Keratinocyte (primary cell): Measurements from ENCODE around the gene CBL. TPM values are rescaled to one million over a fixed set of nuclear protein-coding genes. Genes with fewer than 3 reads are reported as not detected.

ENCODE experiments used
- DNase-seq: peaks from one replicate; pipeline ENCODE4 v3.0.0-alpha.2; 2011; ENCODE audit warnings: low read depth, missing footprints, low spot score
- FAIRE-seq: peaks from 2 replicates; lab custom pipeline; 2011; peaks lifted over from hg19 to GRCh38; lab: Jason Lieb, UNC
- H2AFZ ChIP-seq: 2 replicates; pipeline ENCODE4 v1.6.0; 2012; ENCODE audit warnings: low read length, control low read depth, inconsistent platforms; ENCODE audit not compliant: control insufficient read depth
- H3K27ac ChIP-seq: 2 replicates; pipeline ENCODE4 v1.5.1; 2011; ENCODE audit warnings: low read length; ENCODE audit not compliant: control insufficient read depth, insufficient read depth
- H3K27me3 ChIP-seq: 3 replicates; pipeline ENCODE4 v1.6.0; 2011; ENCODE audit warnings: low read length; ENCODE audit not compliant: control insufficient read depth, insufficient read depth; ENCODE audit errors: extremely low read depth
- H3K36me3 ChIP-seq, 2 experiments: 2 replicates in 1 of 2; 3 replicates in 1 of 2; pipeline ENCODE4 v1.5.1; 2011; ENCODE audit warnings: low read length in 2 of 2, mild to moderate bottlenecking in 1 of 2; ENCODE audit not compliant: control insufficient read depth in 2 of 2, insufficient read depth in 2 of 2; ENCODE audit errors: extremely low read depth in 1 of 2
- H3K4me1 ChIP-seq: 3 replicates; pipeline ENCODE4 v1.5.1; 2011; ENCODE audit warnings: low read length; ENCODE audit not compliant: control insufficient read depth, insufficient read depth; ENCODE audit errors: extremely low read depth
- H3K4me2 ChIP-seq: 3 replicates; pipeline ENCODE4 v1.6.0; 2011; ENCODE audit warnings: low read depth, low read length; ENCODE audit not compliant: control insufficient read depth, insufficient read depth; ENCODE audit errors: extremely low read depth
- H3K4me3 ChIP-seq, 3 experiments: fragments of 200-600 bp in 1 of 3; sonication (generic) in 1 of 3; 2 replicates in 2 of 3; 3 replicates in 1 of 3; pipeline ENCODE4 v1.5.1; 2011 to 2016; ENCODE audit warnings: low read length in 3 of 3, mild to moderate bottlenecking in 3 of 3, control low read depth in 2 of 3, inconsistent platforms in 1 of 3, low read depth in 1 of 3, mixed read lengths in 1 of 3, mixed run types in 1 of 3, moderate library complexity in 1 of 3; ENCODE audit not compliant: control insufficient read depth in 2 of 3, insufficient read depth in 2 of 3; ENCODE audit errors: extremely low read depth in 1 of 3
- H3K79me2 ChIP-seq: 2 replicates; pipeline ENCODE4 v1.6.0; 2012; ENCODE audit warnings: low read length; ENCODE audit not compliant: control insufficient read depth, insufficient read depth
- H3K9ac ChIP-seq: 3 replicates; pipeline ENCODE4 v1.6.0; 2011; ENCODE audit warnings: low read length; ENCODE audit not compliant: control insufficient read depth, insufficient read depth; ENCODE audit errors: extremely low read depth
- H3K9me1 ChIP-seq: 3 replicates; pipeline ENCODE4 v1.6.0; 2011; ENCODE audit warnings: low read length; ENCODE audit not compliant: control insufficient read depth, insufficient read depth; ENCODE audit errors: extremely low read depth
- H3K9me3 ChIP-seq: 2 replicates; pipeline ENCODE4 v1.5.1; 2012; ENCODE audit warnings: low read depth, low read length; ENCODE audit not compliant: control insufficient read depth
- H4K20me1 ChIP-seq: 3 replicates; pipeline ENCODE4 v1.6.0; 2011; ENCODE audit warnings: low read length; ENCODE audit not compliant: control insufficient read depth, insufficient read depth; ENCODE audit errors: extremely low read depth
- EZH2 ChIP-seq: IDR thresholded peaks from one replicate; pipeline ENCODE4 v1.6.1; 2012; ENCODE audit warnings: inconsistent platforms, mild to moderate bottlenecking, low read length, moderate library complexity
- dilution Hi-C: fragments of 300-500 bp; cut with MboI; formaldehyde crosslinking; loops from one replicate; pipeline ENCODE4 v1.7.0; 2020; ENCODE audit warnings: low sequenced_read_pairs; ENCODE audit not compliant: extremely low pct_ligation_motif_present
- polyA plus RNA-seq, 5 experiments: library from polyadenylated mRNA; depleted of rRNA in 3 of 5; stranded (reverse) in 3 of 5; stranded (forward) in 1 of 5; unstranded in 1 of 5; fragments of >200 nt; gene quantifications; 1 replicate in 1 of 5; 2 replicates in 3 of 5; 3 replicates in 1 of 5; pipeline versions ENCODE4 v1.2.1 to v1.2.3, GENCODE V29; 2011 to 2012; ENCODE audit warnings: missing spikeins in 2 of 5, low read depth in 1 of 5, low replicate concordance in 1 of 5
- TF ChIP-seq, protein P1 (sequence below), 3 experiments: IDR thresholded peaks in 1 of 3; conservative IDR thresholded peaks in 1 of 3; optimal IDR thresholded peaks in 1 of 3; 2 replicates in 2 of 3; 3 replicates in 1 of 3; pipeline versions ENCODE3 to v1.5.1; 2011; ENCODE audit warnings: low read length in 3 of 3, mild to moderate bottlenecking in 3 of 3, moderate library complexity in 2 of 3, control low read depth in 1 of 3, inconsistent platforms in 1 of 3; ENCODE audit not compliant: insufficient read depth in 2 of 3; ENCODE audit errors: extremely low read depth in 1 of 3

Gene CBL
- polyA plus RNA-seq, 1 donor (not counting 4 experiments of a cell fraction or from before 2014, with no cell fraction given), result 14.1 TPM

DNA sequence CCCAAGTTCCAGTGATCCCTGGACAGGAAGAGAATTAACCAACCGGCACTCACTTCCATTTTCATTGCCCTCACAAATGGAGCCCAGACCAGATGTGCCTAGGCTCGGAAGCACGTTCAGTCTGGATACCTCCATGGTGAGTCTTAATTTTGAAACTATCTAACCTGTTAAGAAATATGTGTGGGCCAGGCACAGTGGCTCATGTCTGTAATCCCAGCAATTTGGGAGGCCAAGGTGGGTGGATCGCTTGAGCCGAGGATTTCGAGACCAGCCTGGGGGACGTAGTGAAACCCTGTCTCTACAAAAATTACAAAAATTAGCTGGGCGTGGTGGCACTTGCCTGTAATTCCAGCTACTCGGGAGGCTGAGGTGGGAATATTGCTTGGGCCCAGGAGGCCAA, 79.3 kb downstream of the CBL start:
- no peak overlapping the region for H3K4me2 ChIP-seq
- no peak overlapping the region for H3K4me3 ChIP-seq
- H3K79me2 ChIP-seq, result no peaks in the 10 kb centered on the region
- no peak overlapping the region for H3K9ac ChIP-seq
- FAIRE-seq (no peak), DNase-seq (no peak)
- no peak overlapping the region for H3K27ac ChIP-seq
- no peaks in the 10 kb centered on the region for H3K27me3 ChIP-seq
- H3K4me1 ChIP-seq, result no peaks in the 10 kb centered on the region
- H4K20me1 ChIP-seq, result no peaks in the 10 kb centered on the region
- H3K36me3 ChIP-seq, result peaks cover 19 to 20% of the 10 kb centered on the region in 2 experiments
- H3K9me1 ChIP-seq, result no peaks in the 10 kb centered on the region
- no peak overlapping the region for H2AFZ ChIP-seq
- no peaks in the 10 kb centered on the region for H3K9me3 ChIP-seq
- dilution Hi-C loops, result no loop called here
- TF ChIP-seq, protein P1, sequence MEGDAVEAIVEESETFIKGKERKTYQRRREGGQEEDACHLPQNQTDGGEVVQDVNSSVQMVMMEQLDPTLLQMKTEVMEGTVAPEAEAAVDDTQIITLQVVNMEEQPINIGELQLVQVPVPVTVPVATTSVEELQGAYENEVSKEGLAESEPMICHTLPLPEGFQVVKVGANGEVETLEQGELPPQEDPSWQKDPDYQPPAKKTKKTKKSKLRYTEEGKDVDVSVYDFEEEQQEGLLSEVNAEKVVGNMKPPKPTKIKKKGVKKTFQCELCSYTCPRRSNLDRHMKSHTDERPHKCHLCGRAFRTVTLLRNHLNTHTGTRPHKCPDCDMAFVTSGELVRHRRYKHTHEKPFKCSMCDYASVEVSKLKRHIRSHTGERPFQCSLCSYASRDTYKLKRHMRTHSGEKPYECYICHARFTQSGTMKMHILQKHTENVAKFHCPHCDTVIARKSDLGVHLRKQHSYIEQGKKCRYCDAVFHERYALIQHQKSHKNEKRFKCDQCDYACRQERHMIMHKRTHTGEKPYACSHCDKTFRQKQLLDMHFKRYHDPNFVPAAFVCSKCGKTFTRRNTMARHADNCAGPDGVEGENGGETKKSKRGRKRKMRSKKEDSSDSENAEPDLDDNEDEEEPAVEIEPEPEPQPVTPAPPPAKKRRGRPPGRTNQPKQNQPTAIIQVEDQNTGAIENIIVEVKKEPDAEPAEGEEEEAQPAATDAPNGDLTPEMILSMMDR (optimal IDR thresholded peaks at IDR 0.05 in 1 of 3, IDR thresholded peaks at IDR 0.05 in 1 of 3, conservative IDR thresholded peaks at IDR 0.05 in 1 of 3; ENCODE audit: extremely low read depth in 1 of 3, insufficient read depth in 2 of 3, low read length in 3 of 3), result no peak
- no peak for TF ChIP-seq EZH2

DNA sequence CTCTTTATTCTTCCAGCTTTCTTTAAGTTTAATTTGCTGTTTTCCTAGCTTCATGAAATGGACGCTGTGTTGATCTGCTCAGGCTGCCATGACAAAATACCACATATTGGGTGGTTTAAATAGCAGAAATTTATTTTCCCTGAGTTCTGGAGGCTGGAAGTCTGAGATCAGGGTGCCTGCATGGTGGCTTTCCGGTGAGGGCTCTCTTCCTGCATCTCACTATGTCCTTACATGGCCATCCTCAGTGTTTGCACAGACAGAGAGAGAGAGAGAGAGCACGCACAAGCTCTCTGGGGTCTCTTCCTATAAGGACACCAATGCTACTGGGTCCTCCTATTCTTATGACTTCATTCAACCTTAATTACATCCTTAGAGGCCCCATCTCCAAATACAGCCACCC, 82.1 kb downstream of the CBL start:
- no peak for DNase-seq
- H3K36me3 ChIP-seq, result peaks cover 19 to 25% of the 10 kb centered on the region in 2 experiments
- H3K79me2 ChIP-seq, result no peaks in the 10 kb centered on the region
- no peaks in the 10 kb centered on the region for H3K27me3 ChIP-seq
- no peak overlapping the region for H3K9ac ChIP-seq
- no peak for FAIRE-seq
- no peaks in the 10 kb centered on the region for H3K9me3 ChIP-seq
- TF ChIP-seq EZH2, result no peak
- TF ChIP-seq, protein P1 (optimal IDR thresholded peaks at IDR 0.05 in 1 of 3, IDR thresholded peaks at IDR 0.05 in 1 of 3, conservative IDR thresholded peaks at IDR 0.05 in 1 of 3; ENCODE audit: extremely low read depth in 1 of 3, insufficient read depth in 2 of 3, low read length in 3 of 3), result no peak
- no peaks in the 10 kb centered on the region for H3K9me1 ChIP-seq
- no peaks in the 10 kb centered on the region for H3K4me1 ChIP-seq
- H2AFZ ChIP-seq, result no peak overlapping the region
- dilution Hi-C loops, result no loop called here
- no peaks in the 10 kb centered on the region for H4K20me1 ChIP-seq
- no peak overlapping the region for H3K27ac ChIP-seq
- no peak overlapping the region for H3K4me3 ChIP-seq
- no peak overlapping the region for H3K4me2 ChIP-seq
